GM12878 (cell line): ENCODE results near the gene KRT25.

Source experiments
- CHD2 ChIP-seq: IDR thresholded peaks from 2 replicates; pipeline ENCODE4 v1.6.1; 2011; ENCODE audit warnings: low read depth, low read length, improper control_type of control experiment, borderline replicate concordance
- EP300 ChIP-seq, 2 experiments: fragments of 150-350 bp in 1 of 2; IDR thresholded peaks; 2 replicates each; pipeline ENCODE4 v1.6.1; 2011 to 2012; ENCODE audit warnings: low read depth in 2 of 2, low read length in 2 of 2, borderline replicate concordance in 1 of 2, improper control_type of control experiment in 1 of 2, inconsistent platforms in 1 of 2; ENCODE audit not compliant: control insufficient read depth in 1 of 2
- FOXM1 ChIP-seq: IDR thresholded peaks from 2 replicates; pipeline ENCODE4 v1.6.1; 2012; ENCODE audit warnings: low read depth, mild to moderate bottlenecking, inconsistent platforms, low read length, moderate library complexity
- HDAC2 ChIP-seq: fragments of 200-600 bp; sonication (generic); IDR thresholded peaks from 2 replicates; pipeline ENCODE4 v1.6.1; 2017
- POLR2A ChIP-seq: IDR thresholded peaks from 2 replicates; pipeline ENCODE4 v1.6.1; 2011; ENCODE audit warnings: low read depth, mild to moderate bottlenecking, low read length
- POLR2AphosphoS5 ChIP-seq: IDR thresholded peaks from 2 replicates; pipeline ENCODE4 v1.6.1; 2011; ENCODE audit warnings: mild to moderate bottlenecking, low read length, inconsistent platforms
- TF ChIP-seq, protein P1 (sequence below), 3 experiments: IDR thresholded peaks in 2 of 3; conservative IDR thresholded peaks in 1 of 3; 2 replicates each; pipeline ENCODE4 v1.5.1; 2011; ENCODE audit warnings: low read depth in 3 of 3, low read length in 3 of 3, mild to moderate bottlenecking in 3 of 3, control low read depth in 2 of 3, moderate library complexity in 2 of 3, inconsistent platforms in 1 of 3, mixed read lengths in 1 of 3; ENCODE audit not compliant: control insufficient read depth in 2 of 3, insufficient read depth in 1 of 3; ENCODE audit errors: extremely low read depth in 1 of 3

GRCh38 chr17:40724656-40725055 is 30.5 kb downstream of the KRT25 start:
- no peak for TF ChIP-seq FOXM1
- no peak for TF ChIP-seq HDAC2
- TF ChIP-seq, protein P1, sequence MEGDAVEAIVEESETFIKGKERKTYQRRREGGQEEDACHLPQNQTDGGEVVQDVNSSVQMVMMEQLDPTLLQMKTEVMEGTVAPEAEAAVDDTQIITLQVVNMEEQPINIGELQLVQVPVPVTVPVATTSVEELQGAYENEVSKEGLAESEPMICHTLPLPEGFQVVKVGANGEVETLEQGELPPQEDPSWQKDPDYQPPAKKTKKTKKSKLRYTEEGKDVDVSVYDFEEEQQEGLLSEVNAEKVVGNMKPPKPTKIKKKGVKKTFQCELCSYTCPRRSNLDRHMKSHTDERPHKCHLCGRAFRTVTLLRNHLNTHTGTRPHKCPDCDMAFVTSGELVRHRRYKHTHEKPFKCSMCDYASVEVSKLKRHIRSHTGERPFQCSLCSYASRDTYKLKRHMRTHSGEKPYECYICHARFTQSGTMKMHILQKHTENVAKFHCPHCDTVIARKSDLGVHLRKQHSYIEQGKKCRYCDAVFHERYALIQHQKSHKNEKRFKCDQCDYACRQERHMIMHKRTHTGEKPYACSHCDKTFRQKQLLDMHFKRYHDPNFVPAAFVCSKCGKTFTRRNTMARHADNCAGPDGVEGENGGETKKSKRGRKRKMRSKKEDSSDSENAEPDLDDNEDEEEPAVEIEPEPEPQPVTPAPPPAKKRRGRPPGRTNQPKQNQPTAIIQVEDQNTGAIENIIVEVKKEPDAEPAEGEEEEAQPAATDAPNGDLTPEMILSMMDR (IDR thresholded peaks at IDR 0.05 in 2 of 3, conservative IDR thresholded peaks at IDR 0.05 in 1 of 3; ENCODE audit: control insufficient read depth in 2 of 3, extremely low read depth in 1 of 3, insufficient read depth in 1 of 3, low read depth in 3 of 3, low read length in 3 of 3): no peak
- no peak for TF ChIP-seq EP300 (IDR thresholded peaks at IDR 0.05; ENCODE audit: borderline replicate concordance in 1 of 2, control insufficient read depth in 1 of 2, low read depth in 2 of 2, low read length in 2 of 2)
- no peak for TF ChIP-seq POLR2AphosphoS5
- TF ChIP-seq POLR2A: no peak
- no peak for TF ChIP-seq CHD2
